Neural cell (in vitro differentiated cells): ENCODE measurements around the gene MEMO1. TPM values are rescaled to one million over a fixed set of nuclear protein-coding genes. Genes with fewer than 3 reads are reported as not detected.

Source experiments
- H2AFZ ChIP-seq: fragments of 200-600, 300-800 bp; sonication (generic), shearing (Covaris generic); 2 replicates; pipeline ENCODE4 v1.6.0; 2014; ENCODE audit warnings: low read depth, mild to moderate bottlenecking, antibody characterized with exemption, low read length, moderate library complexity
- H3F3A ChIP-seq: fragments of 200-600 bp; shearing (Covaris generic); 2 replicates; pipeline ENCODE4 v1.6.1; 2016; ENCODE audit warnings: mild to moderate bottlenecking, moderate library complexity, mixed read lengths, antibody characterized with exemption, low read length; ENCODE audit not compliant: insufficient read depth, poor library complexity, severe bottlenecking
- H3K27ac ChIP-seq: fragments of 200-600, 300-800 bp; sonication (generic), shearing (Covaris generic); 2 replicates; pipeline ENCODE4 v1.5.1; 2014; ENCODE audit warnings: mild to moderate bottlenecking, low read length, moderate library complexity
- H3K27me3 ChIP-seq: fragments of 300-800, 200-600 bp; sonication (generic), shearing (Covaris generic); 2 replicates; pipeline ENCODE4 v1.6.0; 2014; ENCODE audit warnings: mild to moderate bottlenecking, low read depth, low read length, moderate library complexity; ENCODE audit not compliant: insufficient read depth
- H3K36me3 ChIP-seq: fragments of 300-800, 200-600 bp; sonication (generic), shearing (Covaris generic); 2 replicates; pipeline ENCODE4 v1.5.1; 2014; ENCODE audit warnings: mild to moderate bottlenecking, antibody characterized with exemption, low read length, moderate library complexity; ENCODE audit not compliant: insufficient read depth
- H3K4me2 ChIP-seq: fragments of 300-800, 200-600 bp; sonication (generic), shearing (Covaris generic); 2 replicates; pipeline ENCODE4 v1.6.0; 2014; ENCODE audit warnings: mild to moderate bottlenecking, low read length
- H3K4me3 ChIP-seq: fragments of 300-800, 200-600 bp; sonication (generic), shearing (Covaris generic); 2 replicates; pipeline ENCODE4 v1.5.1; 2014; ENCODE audit warnings: mild to moderate bottlenecking, low read length, moderate library complexity
- H3K79me2 ChIP-seq: fragments of 200-600 bp; shearing (Covaris generic); replicated peaks from 2 replicates; pipeline ENCODE4 v1.6.0; 2014; ENCODE audit warnings: mild to moderate bottlenecking, low read length, moderate library complexity; ENCODE audit not compliant: insufficient read depth
- H3K9ac ChIP-seq: fragments of 300-800, 200-600 bp; sonication (generic), shearing (Covaris generic); 2 replicates; pipeline ENCODE4 v1.6.1; 2016; ENCODE audit warnings: mild to moderate bottlenecking, low read length, mixed read lengths
- H3K9me2 ChIP-seq: fragments of 200-600 bp; shearing (Covaris generic); 2 replicates; pipeline ENCODE4 v1.6.1; 2016; ENCODE audit warnings: mild to moderate bottlenecking, low read length, mixed read lengths; ENCODE audit not compliant: insufficient read depth
- H3K9me3 ChIP-seq: fragments of 200-600, 300-800 bp; sonication (generic), shearing (Covaris generic); 2 replicates; pipeline ENCODE4 v1.6.1; 2016; ENCODE audit warnings: mild to moderate bottlenecking, mixed run types, low read length, moderate library complexity, mixed read lengths
- H4K20me1 ChIP-seq: fragments of 200-600 bp; shearing (Covaris generic); 2 replicates; pipeline ENCODE4 v1.6.1; 2016; ENCODE audit warnings: mild to moderate bottlenecking, mixed run types; ENCODE audit not compliant: insufficient read depth
- CTCF ChIP-seq: fragments of 450-650 bp; IDR thresholded peaks from 2 replicates; pipeline ENCODE4 v1.5.1; 2014; ENCODE audit warnings: antibody characterized with exemption, mild to moderate bottlenecking, moderate library complexity; ENCODE audit not compliant: poor library complexity, severe bottlenecking
- EP300 ChIP-seq: fragments of 450-650 bp; conservative IDR thresholded peaks from 2 replicates; pipeline ENCODE4 v1.6.1; 2014; ENCODE audit warnings: antibody characterized with exemption, mild to moderate bottlenecking, moderate library complexity; ENCODE audit not compliant: poor library complexity, severe bottlenecking
- EZH2 ChIP-seq: fragments of 200-600, 300-800 bp; shearing (Covaris generic), sonication (generic); IDR thresholded peaks from 2 replicates; pipeline ENCODE4 v1.6.1; 2014; ENCODE audit warnings: antibody characterized with exemption, low read length, borderline replicate concordance, mild to moderate bottlenecking; ENCODE audit not compliant: insufficient read depth, poor library complexity, severe bottlenecking
- MXI1 ChIP-seq: fragments of 450-650 bp; conservative IDR thresholded peaks from 2 replicates; pipeline ENCODE4 v1.6.1; 2014; ENCODE audit warnings: antibody characterized with exemption, mild to moderate bottlenecking; ENCODE audit not compliant: poor library complexity, severe bottlenecking
- POLR2AphosphoS5 ChIP-seq: IDR thresholded peaks from 2 replicates; pipeline ENCODE4 v1.6.1; 2012
- RAD21 ChIP-seq: fragments of 450-650 bp; conservative IDR thresholded peaks from 2 replicates; pipeline ENCODE4 v1.6.1; 2014; ENCODE audit warnings: antibody characterized with exemption, mild to moderate bottlenecking, moderate library complexity
- REST ChIP-seq: IDR thresholded peaks from 2 replicates; pipeline ENCODE4 v1.6.1; 2012; ENCODE audit warnings: borderline replicate concordance
- SMC3 ChIP-seq: fragments of 450-650 bp; conservative IDR thresholded peaks from 2 replicates; pipeline ENCODE4 v1.6.1; 2014; ENCODE audit warnings: antibody characterized with exemption, mild to moderate bottlenecking, moderate library complexity; ENCODE audit not compliant: poor library complexity
- TAF1 ChIP-seq: IDR thresholded peaks from 2 replicates; pipeline ENCODE4 v1.6.1; 2012; ENCODE audit warnings: low read depth
- polyA plus RNA-seq: library from polyadenylated mRNA; depleted of rRNA; stranded (reverse); fragments of >200 nt; gene quantifications from 2 replicates; pipeline ENCODE4 v1.2.3, GENCODE V29; 2014

Gene MEMO1
- polyA plus RNA-seq, 1 donor from 2014 or later: 124 TPM

- Histone ChIP-seq H3K4me2 (no peak overlapping the region), H3K79me2 (no peaks in the 10 kb centered on the region), H3K36me3 (no peaks in the 10 kb centered on the region), H3K9me2 (no peaks in the 10 kb centered on the region), H3K9me3 (peaks cover 11% of the 10 kb centered on the region), H3K27me3 (no peaks in the 10 kb centered on the region), H3K27ac (no peak overlapping the region), H3F3A (no peaks in the 10 kb centered on the region), H3K4me3 (no peak overlapping the region), H4K20me1 (no peaks in the 10 kb centered on the region), H2AFZ (no peak overlapping the region), H3K9ac (no peak overlapping the region)
- TF ChIP-seq REST: no peak
- TF ChIP-seq RAD21: no peak
- TF ChIP-seq SMC3: no peak
- TF ChIP-seq MXI1: no peak
- TF ChIP-seq TAF1: no peak
- TF ChIP-seq EZH2: no peak
- TF ChIP-seq EP300: no peak
- no peak for TF ChIP-seq CTCF
These were observed 187.2 kb downstream of the MEMO1 start for GRCh38 chr2:31823558-31823957.

GRCh38 chr2:31822587-31822986 is 188.2 kb downstream of the MEMO1 start:
- no peaks in the 10 kb centered on the region for H3K27me3 ChIP-seq
- no peaks in the 10 kb centered on the region for H4K20me1 ChIP-seq

More at GRCh38 chr2:31822587-31822986, 188.2 kb downstream of the MEMO1 start:
- Histone ChIP-seq H3K4me2 (no peak overlapping the region), H3K36me3 (no peaks in the 10 kb centered on the region), H3K27ac (no peak overlapping the region), H3K9me2 (no peaks in the 10 kb centered on the region), H3F3A (no peaks in the 10 kb centered on the region), H3K79me2 (no peaks in the 10 kb centered on the region), H2AFZ (no peak overlapping the region), H3K9me3 (peaks cover 11% of the 10 kb centered on the region), H3K9ac (no peak overlapping the region), H3K4me3 (no peak overlapping the region)
- TF ChIP-seq RAD21 (no peak), EP300 (no peak), TAF1 (no peak), MXI1 (no peak), REST (no peak), SMC3 (no peak), EZH2 (no peak), CTCF (no peak), POLR2AphosphoS5 (no peak)
